ENCODE data around the gene EVA1C. TPM values are rescaled to one million over a fixed set of nuclear protein-coding genes. Genes with fewer than 3 reads are reported as not detected.

EVA1C gene
- total and polyA plus RNA-seq, 2 donors from 2014 or later, result 13.8 to 63.4 TPM

DNA sequence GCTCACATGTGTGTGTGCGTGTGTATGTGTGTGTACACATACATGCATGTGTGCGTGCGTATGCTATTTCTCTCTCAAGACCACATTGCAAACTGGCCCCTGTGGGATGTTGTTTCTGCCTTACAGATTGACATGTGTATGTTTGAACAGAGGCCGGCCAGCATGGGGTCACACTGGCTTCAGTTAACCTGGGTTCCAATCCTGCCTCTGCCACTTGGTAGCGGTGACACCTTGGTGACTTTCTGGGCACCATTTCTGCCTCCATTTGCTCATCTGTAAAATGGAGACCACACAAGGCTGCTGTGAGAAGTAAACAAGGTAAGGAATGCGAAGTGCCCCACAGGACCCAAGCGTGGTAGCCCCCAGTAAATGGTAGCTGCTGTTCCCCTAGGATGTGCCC lies 121.1 kb downstream of the EVA1C start:
- H3K9ac ChIP-seq (ENCODE audit: low read length in 3 of 3), result no peak overlapping the region
- no peak overlapping the region for H3K4me3 ChIP-seq (ENCODE audit: low read length in 3 of 3)
- H3K27ac ChIP-seq (ENCODE audit: low read depth in 2 of 2, low read length in 2 of 2), result no peak overlapping the region
- H3K4me1 ChIP-seq (ENCODE audit: control insufficient read depth in 2 of 3, insufficient read depth in 2 of 3, low read depth in 1 of 3, low read length in 3 of 3), result no peaks in the 10 kb centered on the region
- peaks cover 0 to 3% (median 0%) of the 10 kb centered on the region in 3 donors for H3K36me3 ChIP-seq (ENCODE audit: control insufficient read depth in 2 of 3, insufficient read depth in 3 of 3, low read length in 3 of 3)
- FAIRE-seq (no peak), DNase-seq (no peak)
- no peak for TF ChIP-seq CTCF (IDR thresholded peaks at IDR 0.05; ENCODE audit: borderline replicate concordance, extremely low read depth, insufficient read depth)
- H3K9me3 ChIP-seq (ENCODE audit: control insufficient read depth in 2 of 3, insufficient read depth in 1 of 3, low read length in 3 of 3), result no peaks in the 10 kb centered on the region
- intact Hi-C loops (cut with DNase I), result no loop called here
- no peaks in the 10 kb centered on the region for H3K27me3 ChIP-seq (ENCODE audit: control insufficient read depth, insufficient read depth, low read length)

DNA sequence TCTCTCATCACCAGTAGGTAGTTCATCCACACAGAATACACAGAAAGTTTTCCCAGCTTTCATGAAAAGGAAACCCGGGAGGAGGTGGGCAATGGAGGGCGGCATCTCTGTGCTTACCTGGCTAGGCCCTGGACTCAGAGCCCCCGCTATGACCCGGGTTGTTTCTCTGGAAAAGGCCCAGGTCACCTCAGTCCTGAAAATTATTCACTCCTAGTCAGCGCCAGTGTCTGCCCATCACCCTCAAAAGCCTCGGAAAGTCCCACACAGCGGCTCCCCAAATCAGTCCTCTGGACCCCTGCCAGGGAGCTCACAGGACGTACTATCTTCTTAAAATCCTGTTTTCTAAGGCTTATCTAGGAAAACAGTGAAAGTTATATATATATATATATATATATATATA lies 121.6 kb downstream of the EVA1C start:
- intact Hi-C loops (cut with DNase I), result no loop called here
- FAIRE-seq (no peak), DNase-seq (no peak)
- H3K9me3 ChIP-seq (ENCODE audit: control insufficient read depth in 2 of 3, insufficient read depth in 1 of 3, low read length in 3 of 3), result no peaks in the 10 kb centered on the region
- no peaks in the 10 kb centered on the region for H3K27me3 ChIP-seq (ENCODE audit: control insufficient read depth, insufficient read depth, low read length)
- TF ChIP-seq CTCF (IDR thresholded peaks at IDR 0.05; ENCODE audit: borderline replicate concordance, extremely low read depth, insufficient read depth), result no peak
- H3K4me3 ChIP-seq (ENCODE audit: low read length in 3 of 3), result no peak overlapping the region
- no peaks in the 10 kb centered on the region for H3K4me1 ChIP-seq (ENCODE audit: control insufficient read depth in 2 of 3, insufficient read depth in 2 of 3, low read depth in 1 of 3, low read length in 3 of 3)
- H3K9ac ChIP-seq (ENCODE audit: low read length in 3 of 3), result no peak overlapping the region
- peaks cover 0 to 3% (median 0%) of the 10 kb centered on the region in 3 donors for H3K36me3 ChIP-seq (ENCODE audit: control insufficient read depth in 2 of 3, insufficient read depth in 3 of 3, low read length in 3 of 3)
- no peak overlapping the region for H3K27ac ChIP-seq (ENCODE audit: low read depth in 2 of 2, low read length in 2 of 2)

DNA sequence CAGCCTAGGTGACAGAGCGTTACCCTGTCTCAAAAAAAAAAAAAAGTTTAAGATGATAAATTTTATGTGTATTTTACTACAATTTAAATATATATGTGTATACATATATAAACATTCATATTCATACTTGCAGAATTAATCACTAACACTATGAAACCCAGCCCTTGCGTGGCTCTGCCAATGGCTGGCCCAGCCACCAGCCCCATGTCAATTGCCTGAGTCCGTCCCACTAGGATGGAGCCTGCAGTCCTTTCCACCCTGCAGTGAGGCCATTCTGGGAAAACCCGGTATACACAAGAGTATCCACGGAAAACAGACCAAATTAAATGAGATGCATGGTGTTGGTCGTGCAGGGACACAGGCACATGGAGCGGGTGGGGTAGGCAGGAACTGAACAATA lies 123.1 kb downstream of the EVA1C start:
- Histone ChIP-seq H3K4me3 (ENCODE audit: low read length in 3 of 3) (no peak overlapping the region), H3K36me3 (ENCODE audit: control insufficient read depth in 2 of 3, insufficient read depth in 3 of 3, low read length in 3 of 3) (peaks cover 0 to 3% (median 0%) of the 10 kb centered on the region in 3 donors), H3K9me3 (ENCODE audit: control insufficient read depth in 2 of 3, insufficient read depth in 1 of 3, low read length in 3 of 3) (no peaks in the 10 kb centered on the region), H3K27ac (ENCODE audit: low read depth in 2 of 2, low read length in 2 of 2) (no peak overlapping the region), H3K4me1 (ENCODE audit: control insufficient read depth in 2 of 3, insufficient read depth in 2 of 3, low read depth in 1 of 3, low read length in 3 of 3) (no peaks in the 10 kb centered on the region), H3K9ac (ENCODE audit: low read length in 3 of 3) (no peak overlapping the region), H3K27me3 (ENCODE audit: control insufficient read depth, insufficient read depth, low read length) (no peaks in the 10 kb centered on the region)
- no peak for FAIRE-seq
- intact Hi-C loops (cut with DNase I), result no loop called here
- no peak for DNase-seq
- no peak for TF ChIP-seq CTCF (IDR thresholded peaks at IDR 0.05; ENCODE audit: borderline replicate concordance, extremely low read depth, insufficient read depth)

DNA sequence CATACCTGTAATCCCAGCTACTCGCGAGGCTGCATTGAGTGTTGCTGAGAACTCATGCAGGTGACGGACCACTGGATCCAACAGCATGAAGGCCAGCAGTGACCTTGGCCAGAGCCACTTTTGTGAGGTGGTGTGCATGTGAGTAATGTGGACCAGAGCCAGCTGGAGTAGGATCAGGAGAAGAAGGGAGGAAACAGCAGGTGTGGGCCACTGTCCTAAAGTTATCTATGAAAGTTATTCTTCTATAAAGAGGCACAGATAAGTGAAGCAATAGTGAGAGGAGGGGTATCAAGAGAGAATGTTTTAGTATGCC lies 125.0 kb downstream of the EVA1C start:
- FAIRE-seq (no peak), DNase-seq (no peak)
- Histone ChIP-seq H3K9me3 (ENCODE audit: control insufficient read depth in 2 of 3, insufficient read depth in 1 of 3, low read length in 3 of 3) (no peaks in the 10 kb centered on the region), H3K27me3 (ENCODE audit: control insufficient read depth, insufficient read depth, low read length) (no peaks in the 10 kb centered on the region), H3K27ac (ENCODE audit: low read depth in 2 of 2, low read length in 2 of 2) (no peak overlapping the region), H3K9ac (ENCODE audit: low read length in 3 of 3) (no peak overlapping the region), H3K4me3 (ENCODE audit: low read length in 3 of 3) (no peak overlapping the region), H3K4me1 (ENCODE audit: control insufficient read depth in 2 of 3, insufficient read depth in 2 of 3, low read depth in 1 of 3, low read length in 3 of 3) (no peaks in the 10 kb centered on the region), H3K36me3 (ENCODE audit: control insufficient read depth in 2 of 3, insufficient read depth in 3 of 3, low read length in 3 of 3) (peaks cover 0 to 3% (median 0%) of the 10 kb centered on the region in 3 donors)
- TF ChIP-seq CTCF (IDR thresholded peaks at IDR 0.05; ENCODE audit: borderline replicate concordance, extremely low read depth, insufficient read depth), result no peak
- intact Hi-C loops (cut with DNase I), result no loop called here
